Stimulated activated CD4-positive, alpha-beta T cell treated with anti-CD3 and anti-CD28 coated beads, Interleukin-2, amount 100 ng/mL, for 24 hours (primary cell): ENCODE data around the gene SETD6.
"Not testable (repeated sequence)": the region's sequence is repeated elsewhere in the genome, so short reads cannot be mapped to it uniquely, and the experiment has no call there.

Source experiments
- DNase-seq, 2 donors: peaks; one replicate each; pipeline ENCODE4 v3.0.0-alpha.2; 2020

Gene SETD6

GRCh38 chr16:58515125-58515870 lies at the start of gene SETD6:
Gene SETD6, plus strand, starts transcription at chr16:58515517. Its CDS starts 21 bp downstream, at chr16:58515538.
- peak; percentile 85 to 86 for DNase-seq

- DNase-seq = no peak
These were observed 49.5 kb upstream of the SETD6 start for GRCh38 chr16:58465817-58466216.

GRCh38 chr16:58466396-58466795 lies 48.9 kb upstream of the SETD6 start:
- no peak for DNase-seq

- DNase-seq = no peak
These were observed 47.4 kb upstream of the SETD6 start for GRCh38 chr16:58467905-58468304.

- no peak for DNase-seq
These were observed 43.9 kb upstream of the SETD6 start for GRCh38 chr16:58471209-58471975.

GRCh38 chr16:58472266-58472665 lies 43.1 kb upstream of the SETD6 start:
- no peak for DNase-seq

- DNase-seq = no peak
These were observed 42.5 kb upstream of the SETD6 start for GRCh38 chr16:58472827-58473226.

GRCh38 chr16:58474296-58474695 lies 41.0 kb upstream of the SETD6 start:
- DNase-seq = no peak

- DNase-seq = no peak
These were observed 40.2 kb upstream of the SETD6 start for GRCh38 chr16:58475091-58475619.

- no peak for DNase-seq
These were observed 38.5 kb upstream of the SETD6 start for GRCh38 chr16:58476791-58477190.

GRCh38 chr16:58478427-58478826 lies 36.9 kb upstream of the SETD6 start:
- DNase-seq = no peak

GRCh38 chr16:58481226-58481869 lies 34.0 kb upstream of the SETD6 start:
- no peak for DNase-seq

- no peak for DNase-seq
These were observed 33.4 kb upstream of the SETD6 start for GRCh38 chr16:58481931-58482330.

GRCh38 chr16:58485184-58485887 lies 30.0 kb upstream of the SETD6 start:
- no peak for DNase-seq

- DNase-seq = peak; percentile 75 to 81
These were observed 27.6 kb upstream of the SETD6 start for GRCh38 chr16:58487566-58488351.

GRCh38 chr16:58488531-58488930 lies 26.8 kb upstream of the SETD6 start:
- no peak for DNase-seq

GRCh38 chr16:58490065-58490464 lies 25.3 kb upstream of the SETD6 start:
- no peak for DNase-seq

GRCh38 chr16:58490539-58490938 lies 24.8 kb upstream of the SETD6 start:
- DNase-seq = not testable (repeated sequence)

GRCh38 chr16:58492066-58492465 lies 23.3 kb upstream of the SETD6 start:
- DNase-seq = no peak

GRCh38 chr16:58492735-58493134 lies 22.6 kb upstream of the SETD6 start:
- DNase-seq = no peak

GRCh38 chr16:58493756-58494431 lies 21.4 kb upstream of the SETD6 start:
- DNase-seq = no peak
